ENCODE data around the gene SERPINE1.

SERPINE1 gene

DNA sequence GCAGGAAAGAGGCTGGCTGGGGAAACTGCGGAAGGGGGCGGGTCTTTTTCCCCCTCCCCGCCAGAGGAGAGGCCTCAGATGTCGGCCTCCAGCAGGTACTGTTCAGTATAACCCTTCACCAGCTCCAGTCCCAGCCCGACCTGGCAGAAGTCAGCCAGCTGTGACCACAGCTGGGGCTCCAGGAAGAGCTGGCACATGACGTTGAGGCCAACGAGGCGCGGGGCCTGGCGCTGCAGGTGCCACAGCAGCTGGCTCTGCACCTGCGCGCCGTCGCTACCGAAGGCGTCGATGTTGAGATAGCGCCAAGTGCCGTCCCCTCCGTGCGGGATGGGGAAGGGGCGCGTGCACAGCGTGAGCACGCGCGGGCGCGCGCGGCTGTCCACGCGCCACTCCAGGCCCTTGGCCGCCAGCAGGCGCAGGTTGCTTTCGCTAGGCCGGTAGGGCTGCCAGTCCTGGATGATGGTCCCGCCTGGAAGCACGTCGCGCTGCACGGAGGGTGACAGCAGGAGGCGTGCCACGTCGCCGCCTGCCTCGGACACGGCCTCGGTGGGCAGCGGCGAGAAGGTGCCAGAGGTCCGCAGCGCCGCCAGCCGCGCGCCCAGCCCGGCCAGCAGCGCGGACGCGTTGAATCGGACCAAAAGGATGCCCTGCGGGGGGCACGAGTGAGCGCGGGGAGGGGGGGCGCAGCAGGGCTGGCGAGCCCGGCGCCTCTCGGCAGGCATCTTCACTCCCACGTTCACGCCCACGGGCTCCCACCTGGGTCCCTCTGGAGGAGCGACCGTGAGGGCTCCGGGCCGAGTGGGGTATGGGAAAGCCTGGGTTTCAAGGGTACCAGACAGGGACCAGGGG is 45.3 kb downstream of the SERPINE1 start:
- Histone ChIP-seq H3K9me2 (replicated peaks; ENCODE audit: control insufficient read depth, low read length) (no peaks in the 10 kb centered on the region), H3K36me3 (ENCODE audit: control insufficient read depth, low read length) (no peaks in the 10 kb centered on the region), H3K4me1 (ENCODE audit: control insufficient read depth, low read length) (peaks cover 31% of the 10 kb centered on the region), H3K4me2 (ENCODE audit: low read length) (no peak overlapping the region), H3K27ac (ENCODE audit: low read depth, low read length) (no peak overlapping the region), H3F3A (ENCODE audit: control insufficient read depth, insufficient read depth) (peaks cover 3% of the 10 kb centered on the region; the same call in 1 of the 2 replicates), H4K20me1 (ENCODE audit: control insufficient read depth, insufficient read depth, low read depth, low read length) (peaks cover 14% of the 10 kb centered on the region; the same call in 1 of the 2 replicates), H3K4me3 (ENCODE audit: low read length) (no peak overlapping the region), H3K79me2 (ENCODE audit: control insufficient read depth, low read length) (no peaks in the 10 kb centered on the region), H3K9me3 (ENCODE audit: control insufficient read depth, insufficient read depth, low read length) (no peaks in the 10 kb centered on the region), H3K27me3 (ENCODE audit: control insufficient read depth, low read length) (peaks cover 76% of the 10 kb centered on the region)
- TF ChIP-seq, protein P1, sequence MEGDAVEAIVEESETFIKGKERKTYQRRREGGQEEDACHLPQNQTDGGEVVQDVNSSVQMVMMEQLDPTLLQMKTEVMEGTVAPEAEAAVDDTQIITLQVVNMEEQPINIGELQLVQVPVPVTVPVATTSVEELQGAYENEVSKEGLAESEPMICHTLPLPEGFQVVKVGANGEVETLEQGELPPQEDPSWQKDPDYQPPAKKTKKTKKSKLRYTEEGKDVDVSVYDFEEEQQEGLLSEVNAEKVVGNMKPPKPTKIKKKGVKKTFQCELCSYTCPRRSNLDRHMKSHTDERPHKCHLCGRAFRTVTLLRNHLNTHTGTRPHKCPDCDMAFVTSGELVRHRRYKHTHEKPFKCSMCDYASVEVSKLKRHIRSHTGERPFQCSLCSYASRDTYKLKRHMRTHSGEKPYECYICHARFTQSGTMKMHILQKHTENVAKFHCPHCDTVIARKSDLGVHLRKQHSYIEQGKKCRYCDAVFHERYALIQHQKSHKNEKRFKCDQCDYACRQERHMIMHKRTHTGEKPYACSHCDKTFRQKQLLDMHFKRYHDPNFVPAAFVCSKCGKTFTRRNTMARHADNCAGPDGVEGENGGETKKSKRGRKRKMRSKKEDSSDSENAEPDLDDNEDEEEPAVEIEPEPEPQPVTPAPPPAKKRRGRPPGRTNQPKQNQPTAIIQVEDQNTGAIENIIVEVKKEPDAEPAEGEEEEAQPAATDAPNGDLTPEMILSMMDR (IDR thresholded peaks at IDR 0.05; ENCODE audit: low read depth, low read length, poor library complexity, severe bottlenecking) = no peak
- no peak for TF ChIP-seq EZH2phosphoT487 (IDR thresholded peaks at IDR 0.05; ENCODE audit: borderline replicate concordance, low read length)

DNA sequence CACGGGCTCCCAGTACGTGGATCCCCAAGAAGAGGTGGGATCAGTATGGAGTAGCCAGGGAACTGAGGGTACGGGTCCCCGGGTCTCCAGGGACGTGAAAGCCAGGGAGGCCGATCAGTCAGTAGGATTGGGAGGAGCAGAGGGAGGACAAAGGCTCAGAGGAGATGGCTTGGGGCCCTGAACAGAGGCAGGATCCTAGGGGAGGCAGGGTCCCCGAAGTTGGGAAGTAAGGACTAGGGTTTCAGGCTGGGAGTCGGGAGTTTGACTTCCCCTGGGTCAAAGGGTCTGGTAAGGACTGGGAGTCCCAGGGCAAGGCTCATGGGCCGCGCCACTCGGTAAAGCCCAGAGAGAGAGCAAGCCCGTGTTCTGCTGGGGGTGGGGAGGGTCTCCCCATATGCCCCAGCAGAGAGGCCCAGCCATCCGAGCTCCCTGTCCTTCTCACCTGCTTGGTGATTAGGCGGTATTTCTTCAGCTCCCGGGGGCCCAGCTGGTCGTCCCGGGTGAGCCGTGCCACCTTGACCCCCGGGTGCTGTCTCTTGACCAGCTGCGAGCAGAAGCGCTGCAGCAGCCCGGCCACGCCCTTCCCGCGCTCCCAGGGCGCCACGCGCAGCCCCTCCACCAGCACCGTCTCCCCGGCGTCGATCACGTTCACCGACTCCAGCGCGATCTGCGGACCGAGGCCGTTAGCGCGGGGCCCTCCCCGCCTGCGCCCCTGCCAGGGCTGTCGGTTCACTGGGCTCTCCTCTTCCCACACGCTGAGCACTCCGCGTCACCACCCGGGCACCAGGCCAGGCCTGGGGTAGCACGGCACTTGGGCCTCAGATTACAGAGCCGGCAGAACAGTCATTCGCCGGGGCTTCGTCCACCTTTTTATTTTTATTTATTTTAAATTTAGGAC is 46.2 kb downstream of the SERPINE1 start:
- H3K4me1 ChIP-seq (ENCODE audit: control insufficient read depth, low read length) = peaks cover 26% of the 10 kb centered on the region
- H3K9me2 ChIP-seq (replicated peaks; ENCODE audit: control insufficient read depth, low read length) = no peaks in the 10 kb centered on the region
- no peaks in the 10 kb centered on the region for H3K9me3 ChIP-seq (ENCODE audit: control insufficient read depth, insufficient read depth, low read length)
- peaks cover 76% of the 10 kb centered on the region for H3K27me3 ChIP-seq (ENCODE audit: control insufficient read depth, low read length)
- H3F3A ChIP-seq (ENCODE audit: control insufficient read depth, insufficient read depth) = peaks cover 3% of the 10 kb centered on the region; the same call in 1 of the 2 replicates
- no peak overlapping the region for H3K27ac ChIP-seq (ENCODE audit: low read depth, low read length)
- H3K36me3 ChIP-seq (ENCODE audit: control insufficient read depth, low read length) = no peaks in the 10 kb centered on the region
- H3K79me2 ChIP-seq (ENCODE audit: control insufficient read depth, low read length) = no peaks in the 10 kb centered on the region
- H4K20me1 ChIP-seq (ENCODE audit: control insufficient read depth, insufficient read depth, low read depth, low read length) = 0 out of 2 replicates have a peak, but pooled peaks cover 9% of the 10 kb centered on the region
- no peak overlapping the region for H3K4me2 ChIP-seq (ENCODE audit: low read length)
- no peak overlapping the region for H3K4me3 ChIP-seq (ENCODE audit: low read length)
- no peak for TF ChIP-seq EZH2phosphoT487 (IDR thresholded peaks at IDR 0.05; ENCODE audit: borderline replicate concordance, low read length)
- TF ChIP-seq, protein P1 (IDR thresholded peaks at IDR 0.05; ENCODE audit: low read depth, low read length, poor library complexity, severe bottlenecking) = no peak

DNA sequence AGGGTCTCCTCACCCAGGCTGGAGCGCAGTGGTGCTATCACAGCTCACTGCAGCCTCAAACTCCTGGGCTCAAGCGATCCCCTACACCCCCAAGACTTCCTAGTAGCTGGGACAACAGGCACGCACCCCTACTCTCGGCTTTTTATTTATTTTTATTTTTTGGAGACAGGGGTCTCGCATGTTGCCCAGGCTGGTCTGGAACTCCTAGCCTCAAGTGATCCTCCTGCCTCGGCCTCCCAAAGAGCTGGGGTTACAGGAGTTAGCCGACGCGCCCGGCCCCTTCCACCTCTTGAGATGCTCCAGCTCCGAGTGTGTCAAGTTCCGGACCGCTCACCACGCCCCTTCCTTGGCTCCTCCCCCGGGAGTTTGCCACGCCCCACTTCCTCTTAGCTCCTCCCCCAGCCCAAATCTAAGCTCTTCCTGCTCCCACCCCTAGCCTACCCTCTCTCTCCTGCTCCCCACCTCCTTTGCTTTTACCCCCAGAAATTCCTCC is 46.9 kb downstream of the SERPINE1 start:
- no peaks in the 10 kb centered on the region for H3K36me3 ChIP-seq (ENCODE audit: control insufficient read depth, low read length)
- H3K27me3 ChIP-seq (ENCODE audit: control insufficient read depth, low read length) = peaks cover 72% of the 10 kb centered on the region
- H3K4me1 ChIP-seq (ENCODE audit: control insufficient read depth, low read length) = peaks cover 26% of the 10 kb centered on the region
- H3K9me3 ChIP-seq (ENCODE audit: control insufficient read depth, insufficient read depth, low read length) = no peaks in the 10 kb centered on the region
- H3K4me3 ChIP-seq (ENCODE audit: low read length) = 0 out of 2 replicates have a peak overlapping the region, but pooled peaks have one; percentile 17
- peaks cover 3% of the 10 kb centered on the region; the same call in 1 of the 2 replicates for H3F3A ChIP-seq (ENCODE audit: control insufficient read depth, insufficient read depth)
- 0 out of 2 replicates have a peak, but pooled peaks cover 6% of the 10 kb centered on the region for H4K20me1 ChIP-seq (ENCODE audit: control insufficient read depth, insufficient read depth, low read depth, low read length)
- no peaks in the 10 kb centered on the region for H3K79me2 ChIP-seq (ENCODE audit: control insufficient read depth, low read length)
- peak overlapping the region; percentile 48 for H3K4me2 ChIP-seq (ENCODE audit: low read length)
- H3K27ac ChIP-seq (ENCODE audit: low read depth, low read length) = no peak overlapping the region
- no peaks in the 10 kb centered on the region for H3K9me2 ChIP-seq (replicated peaks; ENCODE audit: control insufficient read depth, low read length)
- no peak for TF ChIP-seq EZH2phosphoT487 (IDR thresholded peaks at IDR 0.05; ENCODE audit: borderline replicate concordance, low read length)
- TF ChIP-seq, protein P1 (IDR thresholded peaks at IDR 0.05; ENCODE audit: low read depth, low read length, poor library complexity, severe bottlenecking) = no peak

All from DOHH2 (cell line).